GM12874 (cell line): Measurements from ENCODE around the gene CNIH3.

Experiments
- CTCF ChIP-seq: IDR thresholded peaks from 2 replicates; pipeline ENCODE4 v1.5.1; 2011; ENCODE audit warnings: low read depth, mild to moderate bottlenecking, control low read depth, low read length, moderate library complexity; ENCODE audit not compliant: insufficient read depth

The CNIH3 gene

GRCh38 chr1:224727351-224728289, 111.5 kb downstream of the CNIH3 start:
- TF ChIP-seq CTCF = no peak

- no peak for TF ChIP-seq CTCF
These were observed 114.4 kb downstream of the CNIH3 start for GRCh38 chr1:224730540-224730939.

- no peak for TF ChIP-seq CTCF
These were observed 114.8 kb downstream of the CNIH3 start for GRCh38 chr1:224730965-224731364.

GRCh38 chr1:224731633-224732032, 115.5 kb downstream of the CNIH3 start:
- no peak for TF ChIP-seq CTCF

GRCh38 chr1:224732377-224733026, 116.4 kb downstream of the CNIH3 start:
- no peak for TF ChIP-seq CTCF

- no peak for TF ChIP-seq CTCF
These were observed 117.2 kb downstream of the CNIH3 start for GRCh38 chr1:224733027-224733911.
